ENCODE results near the gene FNBP1. TPM values are rescaled to one million over a fixed set of nuclear protein-coding genes. Genes with fewer than 3 reads are reported as not detected.

The FNBP1 gene
- total RNA-seq, 1 experiment from 2014 or later = 36.5 TPM

DNA sequence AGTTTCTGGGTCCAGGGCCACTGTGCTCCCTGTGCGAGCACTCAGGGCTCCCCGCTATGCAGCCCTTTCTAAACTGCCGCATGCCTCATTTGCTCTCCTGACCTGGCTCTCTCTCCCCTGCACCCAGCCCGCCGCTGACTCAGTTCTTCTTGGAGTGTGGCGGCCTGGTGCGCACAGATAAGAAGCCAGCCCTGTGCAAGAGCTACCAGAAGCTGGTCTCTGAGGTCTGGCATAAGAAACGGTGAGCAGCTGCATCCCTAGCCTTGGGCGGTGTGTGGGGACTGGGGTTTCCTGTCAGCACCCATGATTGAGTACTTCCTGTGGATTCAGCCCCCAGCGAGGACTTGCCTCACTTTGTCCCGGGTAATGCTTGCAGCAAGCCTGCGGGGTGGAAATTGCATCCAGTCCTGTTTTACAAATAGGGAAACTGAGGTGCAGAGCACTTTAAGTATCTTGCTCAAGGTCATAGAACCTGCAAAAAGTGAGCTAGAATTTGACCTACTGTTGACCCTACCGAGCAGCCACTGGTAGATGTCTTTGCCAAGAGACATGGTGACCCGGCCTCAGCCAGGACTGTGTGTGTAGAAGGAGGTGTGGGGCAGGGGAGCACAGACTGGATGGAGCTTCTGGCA lies 179.8 kb downstream of the FNBP1 start:
- H4K8ac ChIP-seq (replicated peaks; ENCODE audit: insufficient read length, low read depth, low read length) = no peak overlapping the region
- H3K4me1 Mint-ChIP-seq = no peaks in the 10 kb centered on the region
- H3K9ac ChIP-seq (ENCODE audit: extremely low read depth, insufficient read length, low read length) = no peak overlapping the region
- H3K79me2 ChIP-seq (ENCODE audit: insufficient read depth, low read length) = no peaks in the 10 kb centered on the region
- no peak overlapping the region for H2AFZ ChIP-seq (ENCODE audit: low read length)
- H3K27me3 ChIP-seq (ENCODE audit: insufficient read depth, low read length) = no peaks in the 10 kb centered on the region
- no peak overlapping the region for H3T11ph ChIP-seq (ENCODE audit: low read length)
- no peak overlapping the region for H2BK5ac ChIP-seq (ENCODE audit: insufficient read length, low read length)
- peak; percentile 32 for DNase-seq
- H3K23ac ChIP-seq (ENCODE audit: insufficient read length, low read depth, low read length) = no peak overlapping the region
- no peaks in the 10 kb centered on the region for H3K4me1 ChIP-seq (ENCODE audit: insufficient read depth, low read length)
- H3K4ac ChIP-seq (ENCODE audit: low read depth, low read length) = no peak overlapping the region
- H2BK15ac ChIP-seq (ENCODE audit: low read depth, low read length) = no peak overlapping the region
- H3K4me2 ChIP-seq (ENCODE audit: insufficient read depth, insufficient read length, low read length) = no peak overlapping the region
- H3K79me1 ChIP-seq (ENCODE audit: insufficient read depth, low read depth, low read length, poor library complexity, severe bottlenecking) = no peaks in the 10 kb centered on the region
- no peak overlapping the region for H3K27ac ChIP-seq (ENCODE audit: insufficient read length, low read depth, low read length)
- H3K23me2 ChIP-seq (ENCODE audit: insufficient read length, low read depth, low read length, poor library complexity, severe bottlenecking) = no peaks in the 10 kb centered on the region
- H2BK12ac ChIP-seq (ENCODE audit: insufficient read length, low read depth, low read length) = no peak overlapping the region
- no peak overlapping the region for H3K56ac ChIP-seq (ENCODE audit: insufficient read length, low read depth, low read length)
- no peak overlapping the region for H3K14ac ChIP-seq (ENCODE audit: insufficient read depth, low read length)
- no peaks in the 10 kb centered on the region for H3K9me3 ChIP-seq (ENCODE audit: control insufficient read depth, low read depth, low read length)
- H3K27ac Mint-ChIP-seq = no peak overlapping the region
- H4K5ac ChIP-seq (ENCODE audit: insufficient read length, low read depth, low read length) = no peak overlapping the region
- H4K91ac ChIP-seq (ENCODE audit: insufficient read length, low read depth, low read length) = no peak overlapping the region
- TF ChIP-seq, protein P1, sequence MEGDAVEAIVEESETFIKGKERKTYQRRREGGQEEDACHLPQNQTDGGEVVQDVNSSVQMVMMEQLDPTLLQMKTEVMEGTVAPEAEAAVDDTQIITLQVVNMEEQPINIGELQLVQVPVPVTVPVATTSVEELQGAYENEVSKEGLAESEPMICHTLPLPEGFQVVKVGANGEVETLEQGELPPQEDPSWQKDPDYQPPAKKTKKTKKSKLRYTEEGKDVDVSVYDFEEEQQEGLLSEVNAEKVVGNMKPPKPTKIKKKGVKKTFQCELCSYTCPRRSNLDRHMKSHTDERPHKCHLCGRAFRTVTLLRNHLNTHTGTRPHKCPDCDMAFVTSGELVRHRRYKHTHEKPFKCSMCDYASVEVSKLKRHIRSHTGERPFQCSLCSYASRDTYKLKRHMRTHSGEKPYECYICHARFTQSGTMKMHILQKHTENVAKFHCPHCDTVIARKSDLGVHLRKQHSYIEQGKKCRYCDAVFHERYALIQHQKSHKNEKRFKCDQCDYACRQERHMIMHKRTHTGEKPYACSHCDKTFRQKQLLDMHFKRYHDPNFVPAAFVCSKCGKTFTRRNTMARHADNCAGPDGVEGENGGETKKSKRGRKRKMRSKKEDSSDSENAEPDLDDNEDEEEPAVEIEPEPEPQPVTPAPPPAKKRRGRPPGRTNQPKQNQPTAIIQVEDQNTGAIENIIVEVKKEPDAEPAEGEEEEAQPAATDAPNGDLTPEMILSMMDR (conservative IDR thresholded peaks at IDR 0.05) = no peak
- no peak overlapping the region for H2BK20ac ChIP-seq (ENCODE audit: low read depth, low read length, poor library complexity, severe bottlenecking)
- H2BK120ac ChIP-seq (ENCODE audit: low read depth, low read length, poor library complexity, severe bottlenecking) = no peak overlapping the region
- H4K20me1 ChIP-seq (ENCODE audit: control insufficient read depth, insufficient read depth, insufficient read length) = no peaks in the 10 kb centered on the region
- H3K4me3 Mint-ChIP-seq = no peak overlapping the region
- peaks cover 10 to 43% (median 30%) of the 10 kb centered on the region in 3 experiments; a peak in 6 of 7 replicates for H3K36me3 Mint-ChIP-seq (ENCODE audit: insufficient read depth in 1 of 3, low read depth in 3 of 3)
- H3K18ac ChIP-seq (ENCODE audit: insufficient read length, low read depth, low read length) = no peak overlapping the region
- H2AK5ac ChIP-seq (ENCODE audit: insufficient read length, low read length) = no peak overlapping the region
- H3K27me3 Mint-ChIP-seq (ENCODE audit: low read depth) = no peaks in the 10 kb centered on the region
- H3K9me3 Mint-ChIP-seq = no peaks in the 10 kb centered on the region
- no CpG with 5 or more reads among the region's 14 CpGs for WGBS (ENCODE audit: extremely low coverage, insufficient read length, low lambda C conversion rate)
